Spinal cord (tissue), 10 donors: ENCODE data around the gene VPS51. TPM values are rescaled to one million over a fixed set of nuclear protein-coding genes. Genes with fewer than 3 reads are reported as not detected.
A peak's percentile ranks its signal among the peaks of the same experiment; 100 is the strongest.

Source experiments
- DNase-seq, 6 donors: peaks; one replicate each; pipeline versions ENCODE4 v3.0.0 to v3.0.0-alpha.2; 2013 to 2015; ENCODE audit warnings: low spot score in 6 of 6, low read depth in 4 of 6
- H3K27ac ChIP-seq: one replicate; pipeline ENCODE4 v1.5.1; 2013; ENCODE audit warnings: low read depth, low read length, control low read depth
- H3K27me3 ChIP-seq: one replicate; pipeline ENCODE4 v1.6.1; 2013; ENCODE audit warnings: low read length; ENCODE audit not compliant: control insufficient read depth, insufficient read depth
- H3K36me3 ChIP-seq: one replicate; pipeline ENCODE4 v1.6.1; 2013; ENCODE audit warnings: low read length; ENCODE audit not compliant: control insufficient read depth, insufficient read depth
- H3K4me1 ChIP-seq: one replicate; pipeline ENCODE4 v1.6.1; 2013; ENCODE audit warnings: low read length; ENCODE audit not compliant: control insufficient read depth, insufficient read depth
- H3K4me3 ChIP-seq: one replicate; pipeline ENCODE4 v1.5.1; 2013; ENCODE audit warnings: low read depth, low read length, control low read depth
- H3K9me3 ChIP-seq: one replicate; pipeline ENCODE4 v1.6.1; 2013; ENCODE audit warnings: low read length; ENCODE audit not compliant: control insufficient read depth, insufficient read depth
- WGBS: methylation state at CpG from one replicate; pipeline ENCODE4 v1.1.5; 2013; ENCODE audit warnings: missing lambda C conversion rate; ENCODE audit not compliant: insufficient coverage; 5-methylcytosine and 5-hydroxymethylcytosine counted together
- polyA plus RNA-seq, 2 donors: library from polyadenylated mRNA; unstranded; fragments of 120-200 nt; gene quantifications; one replicate each; pipeline ENCODE4 v1.2.1, GENCODE V29; 2013; ENCODE audit not compliant: insufficient read length in 2 of 2
- total RNA-seq, 2 donors: library from RNA; depleted of rRNA in 1 of 2; stranded (reverse); fragments of 120-200 nt in 1 of 2; fragments of >200 nt in 1 of 2; gene quantifications; one replicate each; pipeline versions ENCODE4 v1.2.3 to v1.2.4, GENCODE V29; 2013 to 2014
- donor health status: healthy.

Gene VPS51
- total and polyA plus RNA-seq, 4 donors = 91.4 to 165 (median 140) TPM

GRCh38 chr11:65111159-65111743, 15.2 kb downstream of the VPS51 start:
- H3K4me1 ChIP-seq = peaks cover 57% of the 10 kb centered on the region
- H3K4me3 ChIP-seq = peak overlapping the region; percentile 77

GRCh38 chr11:65111744-65112545, 15.9 kb downstream of the VPS51 start, which contains the start of gene TM7SF2:
Gene TM7SF2 (plus strand): TSS chr11:65111872. CDS start chr11:65112016, 144 bp downstream.
- H3K4me3 ChIP-seq = peak within 1 kb of the TSS; percentile 77
- H3K27me3 ChIP-seq = no peaks in the 10 kb centered on the region
- peak within 1 kb of the TSS; percentile 88 for H3K27ac ChIP-seq
- no peaks in the 10 kb centered on the region for H3K9me3 ChIP-seq
- peak; percentile 76 to 99 (median 95) for DNase-seq
- under 1% methylated on average over 62 of the region's 64 CpGs for WGBS
- H3K36me3 ChIP-seq = peaks cover 84% of the 10 kb centered on the region
- H3K4me1 ChIP-seq = peaks cover 64% of the 10 kb centered on the region

More at GRCh38 chr11:65111159-65111743, 15.2 kb downstream of the VPS51 start:
- Histone ChIP-seq H3K27me3 (no peaks in the 10 kb centered on the region), H3K36me3 (peaks cover 79% of the 10 kb centered on the region), H3K9me3 (no peaks in the 10 kb centered on the region), H3K27ac (peak overlapping the region; percentile 88)
- no peak for DNase-seq
- WGBS = 52% methylated on average over 31 of the region's 31 CpGs

- no peaks in the 10 kb centered on the region for H3K27me3 ChIP-seq
- peaks cover 76% of the 10 kb centered on the region for H3K36me3 ChIP-seq
- peak in 2 of 6 donors; percentile 78 to 83 for DNase-seq
- no peaks in the 10 kb centered on the region for H3K9me3 ChIP-seq
- WGBS = under 1% methylated on average over 52 of the region's 57 CpGs
- peaks cover 69% of the 10 kb centered on the region for H3K4me1 ChIP-seq
- peak overlapping the region; percentile 77 for H3K4me3 ChIP-seq
- H3K27ac ChIP-seq = peak overlapping the region; percentile 88
Observed at GRCh38 chr11:65112546-65113360, 16.7 kb downstream of the VPS51 start.

GRCh38 chr11:65113361-65113756, 17.3 kb downstream of the VPS51 start:
- Histone ChIP-seq H3K9me3 (no peaks in the 10 kb centered on the region), H3K36me3 (peaks cover 76% of the 10 kb centered on the region), H3K27ac (peak overlapping the region; percentile 78), H3K27me3 (no peaks in the 10 kb centered on the region), H3K4me3 (peak overlapping the region; percentile 77), H3K4me1 (peaks cover 75% of the 10 kb centered on the region)
- WGBS = 31% methylated on average over 8 of the region's 14 CpGs
- DNase-seq = peak in 1 of 6 donors; percentile 26

- Histone ChIP-seq H3K27ac (no peak overlapping the region), H3K36me3 (peaks cover 74% of the 10 kb centered on the region), H3K27me3 (no peaks in the 10 kb centered on the region), H3K4me3 (no peak overlapping the region), H3K9me3 (no peaks in the 10 kb centered on the region), H3K4me1 (peaks cover 75% of the 10 kb centered on the region)
- 90% methylated on average over 6 of the region's 6 CpGs for WGBS
- DNase-seq = no peak
Observed at GRCh38 chr11:65113839-65114238, 17.8 kb downstream of the VPS51 start.

GRCh38 chr11:65114538-65115171, 18.6 kb downstream of the VPS51 start:
- no peak overlapping the region for H3K4me3 ChIP-seq
- H3K9me3 ChIP-seq = no peaks in the 10 kb centered on the region
- peaks cover 74% of the 10 kb centered on the region for H3K36me3 ChIP-seq
- peaks cover 75% of the 10 kb centered on the region for H3K4me1 ChIP-seq
- DNase-seq = no peak
- 93% methylated on average over 11 of the region's 11 CpGs for WGBS
- no peaks in the 10 kb centered on the region for H3K27me3 ChIP-seq
- no peak overlapping the region for H3K27ac ChIP-seq

- Histone ChIP-seq H3K36me3 (peaks cover 74% of the 10 kb centered on the region), H3K27me3 (no peaks in the 10 kb centered on the region), H3K4me1 (peaks cover 72% of the 10 kb centered on the region), H3K27ac (no peak overlapping the region), H3K9me3 (no peaks in the 10 kb centered on the region), H3K4me3 (no peak overlapping the region)
- WGBS = 94% methylated on average over 19 of the region's 21 CpGs
- no peak for DNase-seq
Observed at GRCh38 chr11:65115361-65116082, 19.5 kb downstream of the VPS51 start.

GRCh38 chr11:65116370-65117205, 20.6 kb downstream of the VPS51 start:
- peak overlapping the region; percentile 94 for H3K4me3 ChIP-seq
- peaks cover 71% of the 10 kb centered on the region for H3K4me1 ChIP-seq
- H3K36me3 ChIP-seq = peaks cover 67% of the 10 kb centered on the region
- H3K27me3 ChIP-seq = no peaks in the 10 kb centered on the region
- no peaks in the 10 kb centered on the region for H3K9me3 ChIP-seq
- WGBS = 19% methylated on average over 68 of the region's 68 CpGs
- H3K27ac ChIP-seq = peak overlapping the region; percentile 84
- DNase-seq = peak in 2 of 6 donors; percentile 27 to 33
